ENCODE data around the gene CD7.

DNA sequence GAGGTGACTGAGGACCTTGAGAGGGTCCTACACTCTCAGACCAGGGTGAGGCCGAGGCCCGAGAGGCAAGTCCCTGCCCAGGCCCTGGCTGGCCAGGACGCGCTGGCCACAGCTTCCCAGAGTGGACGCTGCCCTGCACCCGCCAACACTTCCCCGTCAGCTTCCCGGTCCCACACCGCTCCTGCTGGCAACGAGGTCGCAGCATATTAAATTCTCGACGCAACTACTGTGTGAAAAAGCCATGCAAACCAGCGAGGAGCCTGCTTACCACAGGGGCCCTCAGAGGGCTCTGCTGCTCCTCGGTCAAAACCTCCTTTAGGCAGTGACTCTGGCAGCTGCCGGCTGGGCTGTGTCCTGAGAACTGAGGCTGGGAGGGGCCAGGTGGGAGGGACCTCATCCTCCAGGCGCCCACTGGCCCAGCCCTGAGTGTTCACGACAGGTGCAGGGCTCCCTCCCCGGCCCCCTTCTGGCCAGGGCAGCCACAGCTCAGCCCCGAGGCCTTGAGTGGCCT is 39.5 kb upstream of the CD7 start:
- TF ChIP-seq, protein P1, sequence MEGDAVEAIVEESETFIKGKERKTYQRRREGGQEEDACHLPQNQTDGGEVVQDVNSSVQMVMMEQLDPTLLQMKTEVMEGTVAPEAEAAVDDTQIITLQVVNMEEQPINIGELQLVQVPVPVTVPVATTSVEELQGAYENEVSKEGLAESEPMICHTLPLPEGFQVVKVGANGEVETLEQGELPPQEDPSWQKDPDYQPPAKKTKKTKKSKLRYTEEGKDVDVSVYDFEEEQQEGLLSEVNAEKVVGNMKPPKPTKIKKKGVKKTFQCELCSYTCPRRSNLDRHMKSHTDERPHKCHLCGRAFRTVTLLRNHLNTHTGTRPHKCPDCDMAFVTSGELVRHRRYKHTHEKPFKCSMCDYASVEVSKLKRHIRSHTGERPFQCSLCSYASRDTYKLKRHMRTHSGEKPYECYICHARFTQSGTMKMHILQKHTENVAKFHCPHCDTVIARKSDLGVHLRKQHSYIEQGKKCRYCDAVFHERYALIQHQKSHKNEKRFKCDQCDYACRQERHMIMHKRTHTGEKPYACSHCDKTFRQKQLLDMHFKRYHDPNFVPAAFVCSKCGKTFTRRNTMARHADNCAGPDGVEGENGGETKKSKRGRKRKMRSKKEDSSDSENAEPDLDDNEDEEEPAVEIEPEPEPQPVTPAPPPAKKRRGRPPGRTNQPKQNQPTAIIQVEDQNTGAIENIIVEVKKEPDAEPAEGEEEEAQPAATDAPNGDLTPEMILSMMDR (conservative IDR thresholded peaks at IDR 0.05; ENCODE audit: low read length), result no peak
- TF ChIP-seq EZH2phosphoT487 (IDR thresholded peaks at IDR 0.05; ENCODE audit: borderline replicate concordance, low read depth, low read length), result no peak

Data from OCI-LY7 (cell line).